ENCODE data around the gene FBXO24.

FBXO24 gene

DNA sequence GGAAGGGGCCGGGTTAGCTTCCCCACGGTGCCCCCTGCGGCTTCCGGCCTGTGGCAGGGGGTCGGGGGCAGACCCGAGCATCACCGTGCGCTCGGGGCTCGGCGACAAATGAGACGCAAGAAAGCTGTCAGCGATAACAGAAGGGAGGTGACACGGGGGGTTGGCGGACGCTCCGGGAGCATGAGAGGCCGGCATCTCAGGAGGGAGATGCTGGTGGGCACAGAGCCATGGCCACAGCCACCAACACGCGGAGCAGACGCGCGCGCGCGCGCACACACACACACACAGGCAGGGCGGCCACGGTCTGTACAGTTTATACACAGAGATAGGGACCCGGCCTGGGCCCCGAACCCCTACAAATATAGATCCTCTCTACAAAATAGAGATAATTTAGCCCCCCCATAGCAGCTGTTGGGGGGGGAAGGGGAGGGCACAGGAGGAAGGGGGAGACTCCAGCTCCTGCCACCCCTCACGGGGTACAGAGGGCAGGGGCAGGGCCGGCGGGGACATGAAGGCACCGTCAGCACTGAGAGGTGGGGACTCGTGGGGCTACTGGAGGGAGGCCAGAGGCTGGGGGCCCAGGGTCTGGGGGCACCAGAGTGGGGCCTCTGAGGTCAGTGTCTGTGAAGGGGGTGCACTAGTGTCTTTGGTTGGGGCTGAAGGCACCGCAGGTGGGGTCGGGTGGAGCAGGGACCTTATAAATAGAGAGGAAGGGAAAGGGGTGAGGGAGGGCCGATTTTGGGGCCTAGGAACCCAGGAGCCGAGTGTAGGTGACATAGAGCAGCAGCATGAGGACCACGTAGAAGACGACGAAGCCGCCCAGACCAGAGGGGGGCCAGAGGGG, 11.5 kb upstream of the FBXO24 start:
- DNase-seq, result no peak

DNA sequence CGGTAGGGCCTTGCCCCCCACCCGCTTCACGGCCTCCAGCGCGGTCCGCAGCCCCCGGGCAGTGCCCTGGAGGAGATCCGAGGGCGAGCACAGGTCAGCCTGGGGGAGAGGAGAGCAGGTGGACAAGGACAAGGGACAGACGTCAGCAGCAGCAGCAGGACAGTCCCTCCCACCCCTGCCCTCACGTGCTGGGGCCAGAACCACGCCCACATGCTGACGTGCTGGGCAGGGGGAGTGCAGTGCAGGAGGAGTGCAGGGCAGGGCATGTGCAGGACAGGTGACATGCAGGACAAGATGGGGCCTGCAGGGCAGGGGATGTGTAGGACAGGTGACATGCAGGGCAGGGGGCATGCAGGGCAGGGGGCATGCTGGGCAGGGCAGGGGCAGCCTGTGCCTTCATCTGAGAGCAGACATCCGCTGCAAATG, 10.9 kb upstream of the FBXO24 start:
- DNase-seq, result no peak

DNA sequence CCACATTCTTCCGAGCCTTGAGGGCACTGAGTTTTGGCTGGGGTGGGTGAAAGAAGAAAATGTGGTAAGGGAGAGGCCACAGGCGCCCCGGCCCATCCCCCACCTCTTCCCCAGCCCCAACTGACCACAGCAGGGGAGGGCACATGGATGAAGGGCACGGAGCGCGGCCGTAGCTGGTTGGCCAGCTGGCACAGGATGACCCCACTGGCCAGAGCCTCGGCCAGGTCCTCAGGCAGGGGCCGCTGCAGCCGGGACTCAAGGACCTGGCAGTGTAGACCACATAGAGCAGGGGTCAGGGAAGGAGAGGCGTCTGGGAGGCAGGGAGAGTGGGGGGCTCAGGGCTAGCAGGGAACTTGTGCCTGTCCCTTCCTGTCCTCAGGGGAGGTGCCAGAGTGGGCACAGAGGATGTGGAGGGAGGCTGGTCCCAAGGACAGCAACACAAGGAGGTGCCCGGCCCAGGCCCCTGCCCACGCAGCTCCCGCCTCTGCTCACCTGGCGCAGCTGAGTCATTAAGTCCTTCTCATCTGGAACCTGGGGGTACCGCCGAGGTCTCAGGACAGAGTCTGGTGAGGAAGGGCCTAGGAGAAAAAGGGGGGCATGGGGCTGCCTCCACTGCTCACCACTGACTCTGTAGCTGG, 10.3 kb upstream of the FBXO24 start:
- no peak for DNase-seq

DNA sequence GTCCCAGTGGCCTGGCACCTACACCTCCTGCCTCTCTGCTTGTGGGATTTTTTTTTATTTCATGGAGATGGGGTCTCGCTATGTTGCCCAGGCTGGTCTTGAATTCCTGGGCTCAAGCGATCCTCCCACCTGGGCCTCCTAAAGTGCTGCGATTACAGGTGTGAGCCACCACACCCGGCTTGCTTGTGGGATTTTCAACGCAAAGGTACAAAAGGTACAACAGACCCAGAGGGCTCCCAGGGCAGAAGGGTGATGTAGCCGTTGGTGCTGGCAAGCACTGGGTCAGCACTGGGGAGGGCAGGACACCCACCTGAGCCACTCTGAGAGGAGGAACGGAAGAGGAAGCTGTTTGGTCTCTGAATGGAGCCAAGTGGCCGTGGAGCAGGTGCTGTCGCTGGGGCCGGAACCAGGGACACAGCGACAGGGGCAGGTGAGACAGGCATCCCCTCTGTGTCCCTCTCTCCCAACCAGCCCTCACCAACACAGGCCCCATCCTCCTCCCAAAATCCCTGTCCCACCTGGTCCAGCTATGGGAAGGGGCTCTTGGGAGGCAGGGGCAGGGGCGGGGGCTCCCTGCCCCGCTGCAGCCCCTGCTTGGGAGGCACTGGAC, 9.6 kb upstream of the FBXO24 start:
- no peak for DNase-seq

DNA sequence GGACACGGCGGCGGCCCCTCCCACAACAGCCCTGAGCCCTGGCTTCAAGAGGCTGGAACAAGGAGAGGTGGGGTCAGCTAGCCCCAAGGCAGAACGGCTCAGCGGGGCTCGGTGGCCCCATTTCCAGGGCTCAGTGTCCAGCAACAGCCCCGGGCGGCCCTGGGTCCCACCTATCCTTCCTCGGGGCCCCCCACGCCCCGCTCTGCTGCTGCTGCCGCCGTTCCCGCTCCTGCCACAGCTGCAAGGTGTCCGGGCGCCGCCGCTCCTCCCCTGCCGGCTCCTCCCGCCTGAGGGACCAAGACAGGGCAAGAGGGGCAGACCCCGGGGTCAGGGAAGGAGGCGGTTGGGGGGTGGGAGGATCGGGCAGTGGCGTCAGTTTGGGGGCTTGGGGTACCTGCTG, 9.0 kb upstream of the FBXO24 start:
- DNase-seq, result no peak

DNA sequence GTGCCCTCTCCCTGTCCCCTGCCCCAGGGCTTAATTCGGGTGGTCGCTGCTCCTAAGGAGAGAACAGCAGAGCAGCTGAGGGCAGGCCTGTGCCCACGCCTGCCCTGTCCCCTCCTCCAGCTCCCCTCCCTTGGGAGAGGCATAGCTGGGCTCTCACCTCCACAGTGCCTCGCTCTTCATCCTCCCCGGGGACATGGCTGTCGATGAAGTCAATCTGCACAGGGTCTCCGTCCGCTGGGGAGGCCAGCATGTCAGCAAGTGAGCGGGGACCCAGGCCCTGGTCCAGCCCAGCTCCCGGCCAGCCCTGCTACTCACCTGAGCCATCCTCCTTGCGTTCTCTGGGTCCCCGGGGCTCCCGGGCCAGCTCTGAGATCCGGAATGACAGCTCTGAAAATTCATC, 8.6 kb upstream of the FBXO24 start:
- no peak for DNase-seq

DNA sequence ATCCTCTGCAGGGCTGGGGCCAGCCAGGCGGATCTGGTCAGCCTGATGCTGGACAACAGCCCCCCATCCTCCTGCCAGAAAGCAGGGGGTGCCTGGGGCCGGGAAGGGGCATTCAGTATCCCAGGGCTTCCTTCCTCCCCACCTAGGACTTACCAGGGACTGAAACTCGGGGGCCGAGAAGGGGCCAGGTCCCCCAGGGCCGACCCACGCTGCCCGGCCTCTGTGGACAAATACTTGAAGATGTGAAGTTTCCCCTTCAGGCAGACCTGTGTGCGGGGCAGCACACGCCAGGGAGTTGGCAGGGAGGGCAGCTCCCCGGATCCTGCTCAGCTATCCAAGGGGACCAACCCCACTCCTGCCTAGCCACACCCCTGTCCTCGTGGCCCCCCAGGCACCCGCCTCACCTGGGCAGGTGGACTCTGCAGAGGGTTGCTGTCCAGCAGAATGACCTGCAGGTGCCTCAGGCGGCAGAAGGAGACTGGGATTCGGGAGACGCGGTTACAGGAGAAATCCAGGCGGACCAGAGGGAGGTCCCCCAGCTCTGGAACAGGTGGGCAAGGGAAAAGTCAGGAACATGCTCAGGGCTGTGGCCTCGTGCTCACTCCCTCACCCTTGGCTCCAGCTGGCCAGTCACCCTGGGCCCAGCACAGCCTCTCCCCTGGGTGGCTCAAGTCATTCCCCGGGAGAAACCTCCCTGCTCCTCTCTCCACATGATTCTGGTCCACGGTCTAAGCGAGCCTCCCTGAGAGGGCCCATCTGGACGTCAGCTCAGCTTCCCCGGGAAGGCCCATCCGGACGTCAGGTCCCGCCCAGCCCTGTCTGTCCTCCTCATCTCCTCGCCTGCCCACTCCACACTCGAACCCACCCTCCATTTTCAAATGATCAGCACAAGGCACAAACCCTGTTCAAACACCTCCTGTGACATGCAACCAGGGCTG, 7.6 kb upstream of the FBXO24 start:
- DNase-seq, result no peak

DNA sequence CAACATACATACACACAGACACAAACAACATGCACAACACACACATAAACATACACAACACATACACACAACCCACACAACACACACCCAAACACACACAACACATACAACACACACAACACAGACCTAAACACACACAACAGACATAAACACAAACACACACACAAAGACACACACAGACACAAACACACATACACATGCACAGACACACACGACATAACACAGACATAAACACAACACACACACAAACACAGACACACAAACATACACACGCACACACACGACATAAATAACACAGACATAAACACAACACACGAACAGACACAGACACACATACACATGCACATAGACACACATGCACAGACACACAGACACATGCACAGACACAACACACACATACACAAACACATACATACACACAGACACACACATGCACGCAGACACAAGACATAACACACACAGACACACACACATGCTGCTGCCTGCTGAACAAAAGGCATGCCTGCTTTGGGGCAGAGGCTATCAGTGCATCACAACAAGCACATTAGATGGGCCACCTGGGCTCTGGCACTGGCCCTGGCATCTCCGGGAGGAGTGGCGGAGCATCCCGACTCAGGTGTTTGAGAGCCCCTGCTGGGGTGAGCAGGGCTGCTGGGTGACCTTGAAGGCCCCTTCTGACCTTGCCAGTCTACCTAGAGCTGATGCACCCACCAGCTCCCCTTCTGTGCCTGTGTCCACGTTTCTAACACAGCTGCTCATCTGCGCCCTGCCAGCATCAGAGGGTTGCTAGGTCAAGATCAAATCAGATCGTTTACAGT, 5.5 kb upstream of the FBXO24 start:
- no peak for DNase-seq

DNA sequence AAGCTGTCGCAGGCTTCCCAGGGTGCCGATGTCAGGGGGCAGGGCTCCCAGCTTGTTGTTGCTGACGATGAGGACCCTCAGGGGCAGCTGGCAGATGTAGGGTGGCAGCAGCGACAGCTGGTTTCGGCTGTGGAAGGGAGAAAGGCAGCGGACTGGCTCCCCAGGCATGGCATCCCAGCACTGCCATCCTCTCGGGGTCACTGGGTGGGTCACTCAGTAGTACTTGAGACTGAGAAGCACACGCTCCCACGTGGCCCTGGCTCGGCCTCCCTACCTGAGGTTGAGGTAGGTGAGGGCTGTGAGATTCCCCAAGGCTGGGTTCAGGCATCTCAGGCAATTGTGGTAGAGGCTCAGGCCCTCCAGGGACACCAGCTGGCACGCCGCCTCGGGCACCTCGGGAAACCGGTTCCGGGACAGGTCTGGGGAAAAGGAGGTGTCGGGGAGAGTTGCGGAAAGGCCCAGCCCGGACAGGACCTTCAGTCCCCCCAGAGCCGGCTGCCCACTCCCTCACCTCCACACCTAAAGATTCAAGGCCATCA, 4.0 kb upstream of the FBXO24 start:
- DNase-seq, result no peak

DNA sequence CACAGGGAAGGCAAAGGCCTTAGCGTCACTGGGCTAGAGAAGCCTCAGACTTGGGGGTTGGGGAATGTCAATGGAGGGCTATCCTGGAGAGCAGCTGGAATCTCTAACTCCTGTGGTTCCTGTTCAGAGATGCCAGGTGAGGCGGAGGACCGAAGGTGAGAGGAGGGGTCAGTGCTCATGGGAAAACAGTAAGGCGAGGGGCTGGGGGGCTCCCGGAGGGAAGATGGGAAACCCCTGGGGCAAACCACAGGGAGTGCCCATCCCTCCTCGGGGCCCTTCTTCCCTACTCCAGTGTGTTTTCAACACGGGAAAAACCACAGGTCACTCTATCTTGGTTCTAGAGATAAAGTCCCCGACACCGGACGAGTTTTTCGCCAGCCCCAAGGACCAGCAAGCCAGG, 3.5 kb upstream of the FBXO24 start:
- DNase-seq, result no peak

DNA sequence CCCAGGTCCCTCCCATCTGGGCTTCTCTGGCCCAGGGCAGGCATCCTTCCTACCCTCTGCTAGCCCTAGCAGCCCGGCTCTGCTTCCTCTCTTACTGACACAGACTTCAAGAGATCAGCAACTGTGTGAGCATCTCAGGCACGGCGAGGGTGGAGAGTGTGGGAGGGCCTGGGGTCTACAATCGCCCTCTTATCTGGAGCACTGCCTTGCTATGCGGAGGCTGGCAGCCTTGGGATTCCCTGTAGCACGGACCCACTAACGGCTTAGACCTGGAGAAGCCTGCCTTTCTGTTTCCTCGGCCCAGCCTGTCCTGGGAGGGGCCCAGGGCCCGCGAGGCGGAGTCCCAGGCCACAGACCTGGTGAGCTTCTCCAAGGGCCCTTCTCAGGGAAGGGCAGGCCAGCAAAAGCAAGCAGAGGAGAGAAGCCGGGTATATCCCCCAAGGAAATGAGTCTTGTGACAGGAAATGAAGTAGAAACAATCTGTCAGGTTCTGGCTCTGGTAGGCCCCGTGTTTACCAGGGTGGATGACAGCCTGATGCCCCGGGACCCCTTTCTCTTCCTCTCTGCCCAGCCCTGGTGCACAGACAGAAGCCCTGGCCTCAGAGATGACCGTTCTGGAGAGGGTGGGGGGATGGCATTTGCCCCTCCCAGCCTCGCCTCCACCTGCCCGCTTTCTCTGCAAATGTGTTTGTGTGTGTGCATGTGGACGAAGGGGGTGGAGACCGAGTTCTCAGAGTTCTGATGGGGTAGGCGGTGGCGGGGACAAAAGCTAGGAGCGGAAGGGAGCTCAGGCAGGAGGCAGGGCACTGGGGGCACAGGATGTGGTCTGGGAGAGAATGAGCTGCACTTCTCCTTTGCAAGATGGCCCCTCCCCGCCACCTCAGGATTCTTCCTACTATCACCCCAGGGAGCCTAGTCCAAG, 2.7 kb upstream of the FBXO24 start:
- peak; percentile 64 for DNase-seq

DNA sequence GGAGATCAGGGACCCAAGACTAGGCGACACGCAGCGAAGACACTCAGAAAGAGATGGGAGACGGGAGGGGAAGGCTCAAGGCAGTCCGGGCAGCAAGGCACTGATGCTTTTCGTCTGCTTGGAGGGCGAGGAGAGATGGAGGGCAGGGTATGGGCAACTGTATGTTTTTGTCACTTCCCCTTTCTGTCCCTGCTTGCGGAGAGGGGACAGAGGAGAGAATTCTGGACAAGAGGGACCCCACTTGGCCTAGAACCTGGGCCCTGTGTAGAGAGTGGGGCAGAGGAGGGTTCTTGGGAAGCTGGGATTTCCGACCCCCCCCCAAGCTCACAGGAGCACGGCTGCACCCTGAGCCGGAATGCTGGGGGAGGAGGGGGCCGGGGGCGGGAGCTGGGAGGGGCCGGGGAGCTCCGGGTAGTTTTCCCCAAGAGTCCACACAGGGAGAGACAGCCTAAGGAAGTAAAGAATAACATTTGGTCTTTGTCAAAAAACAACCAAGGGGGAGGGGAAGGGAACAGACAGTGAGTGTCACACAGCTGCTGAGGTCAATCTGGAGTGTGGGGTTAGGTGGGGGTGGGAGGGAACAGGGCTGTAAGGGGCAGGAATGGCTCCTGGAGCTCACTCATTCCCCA, 2.0 kb upstream of the FBXO24 start:
- no peak for DNase-seq

DNA sequence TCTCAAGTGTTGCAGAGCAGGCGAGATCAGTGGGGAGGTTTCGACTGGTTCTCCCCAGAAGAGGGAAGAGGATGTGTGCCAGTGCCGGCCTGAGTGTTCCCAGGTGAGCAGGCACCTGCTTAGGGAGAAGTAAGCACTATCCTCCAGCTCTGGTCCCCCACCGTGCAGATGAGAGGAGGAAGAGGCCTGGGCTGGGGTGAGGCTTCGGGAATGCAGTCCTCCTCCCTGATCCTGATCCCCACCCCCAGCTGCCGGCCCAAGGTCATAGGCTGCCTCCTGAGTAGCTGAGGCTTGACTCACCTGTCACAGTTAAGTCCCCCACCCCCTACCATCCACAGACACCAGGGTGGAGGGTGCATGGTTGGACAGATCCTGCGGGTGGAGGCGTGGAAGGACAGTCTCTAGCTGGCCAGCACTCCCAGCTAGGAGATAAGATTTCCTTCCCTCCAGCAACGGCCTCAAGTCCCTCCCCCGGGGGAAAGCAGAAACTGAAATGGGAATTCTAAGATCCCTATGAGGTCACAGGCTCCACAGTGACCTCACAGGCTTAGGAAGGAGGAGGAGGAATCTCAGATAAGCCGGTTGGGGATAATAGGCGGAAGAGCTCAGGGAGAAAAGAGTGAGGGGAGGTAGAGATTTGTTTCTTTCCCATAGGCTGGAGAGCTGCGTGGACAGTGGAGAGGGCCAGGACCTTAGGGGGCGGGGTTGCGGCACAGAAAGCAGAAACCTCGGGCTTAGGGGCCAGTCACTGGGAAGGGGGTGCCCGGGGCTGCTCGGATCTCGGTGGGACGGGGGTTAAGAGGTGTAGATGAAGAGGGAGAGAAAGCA, 1.2 kb upstream of the FBXO24 start:
- no peak for DNase-seq

DNA sequence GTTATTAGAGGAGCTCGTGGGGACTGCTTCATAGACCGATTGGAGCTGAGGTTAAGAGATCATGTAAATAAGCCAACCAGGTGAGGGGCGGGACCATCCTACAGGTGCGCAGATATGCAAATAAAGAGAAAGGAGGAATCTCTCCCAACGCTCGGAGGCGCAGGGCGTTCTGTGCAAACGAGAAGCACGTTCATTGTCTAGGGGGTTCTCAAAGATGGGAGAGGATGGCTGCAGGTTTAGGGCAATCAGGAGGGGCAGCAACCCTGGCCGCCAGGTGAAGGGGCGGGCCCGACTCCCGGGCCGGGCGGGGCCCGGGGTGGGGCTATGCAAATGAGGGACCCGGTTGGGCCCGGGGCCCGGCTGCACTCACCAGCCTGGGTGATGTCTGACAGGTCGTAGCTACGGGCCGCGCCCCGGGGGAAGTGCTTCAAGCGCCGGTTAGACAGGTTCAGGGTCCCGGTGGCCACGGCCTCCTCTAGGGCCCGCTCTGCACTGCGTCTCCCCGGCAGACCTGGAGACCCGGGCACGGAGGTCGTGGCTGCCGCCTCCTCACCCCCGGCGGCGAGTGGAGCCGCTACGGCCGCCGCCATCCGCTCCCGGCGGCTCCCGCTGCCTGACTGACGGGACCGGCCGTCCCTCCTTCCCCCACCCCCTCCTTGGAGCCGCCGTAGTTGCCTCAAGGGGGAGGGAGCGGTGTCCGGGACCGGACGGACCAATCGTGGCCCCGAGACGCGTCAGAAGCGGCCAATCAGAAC, 440 bp upstream of the FBXO24 start, which contains the start of gene LRCH4:
LRCH4 (minus strand) TSS at position 619 of the 755 bp plus-strand sequence; CDS start at position 590, 29 bp downstream.
- DNase-seq, result peak; percentile 39

DNA sequence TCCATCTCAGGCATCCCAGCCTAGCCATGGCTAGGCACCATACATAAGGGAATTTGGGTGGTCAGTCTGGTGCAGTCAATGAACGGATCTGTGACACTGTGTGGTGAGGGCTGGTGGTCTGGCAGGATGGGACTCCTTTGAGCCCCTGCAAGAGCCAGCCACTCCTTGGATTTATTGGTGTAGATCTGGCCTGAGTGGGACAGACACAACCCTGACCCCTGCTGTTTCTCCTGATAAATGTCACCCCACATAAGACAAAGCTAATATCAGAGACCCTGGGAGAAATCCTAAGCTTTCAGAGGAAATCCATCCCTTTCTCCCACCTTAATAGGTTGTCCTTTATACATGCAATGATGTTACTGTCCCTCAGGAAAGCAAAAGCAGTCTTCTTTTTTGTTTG, 2.3 kb downstream of the FBXO24 start:
- DNase-seq, result peak; percentile 24

DNA sequence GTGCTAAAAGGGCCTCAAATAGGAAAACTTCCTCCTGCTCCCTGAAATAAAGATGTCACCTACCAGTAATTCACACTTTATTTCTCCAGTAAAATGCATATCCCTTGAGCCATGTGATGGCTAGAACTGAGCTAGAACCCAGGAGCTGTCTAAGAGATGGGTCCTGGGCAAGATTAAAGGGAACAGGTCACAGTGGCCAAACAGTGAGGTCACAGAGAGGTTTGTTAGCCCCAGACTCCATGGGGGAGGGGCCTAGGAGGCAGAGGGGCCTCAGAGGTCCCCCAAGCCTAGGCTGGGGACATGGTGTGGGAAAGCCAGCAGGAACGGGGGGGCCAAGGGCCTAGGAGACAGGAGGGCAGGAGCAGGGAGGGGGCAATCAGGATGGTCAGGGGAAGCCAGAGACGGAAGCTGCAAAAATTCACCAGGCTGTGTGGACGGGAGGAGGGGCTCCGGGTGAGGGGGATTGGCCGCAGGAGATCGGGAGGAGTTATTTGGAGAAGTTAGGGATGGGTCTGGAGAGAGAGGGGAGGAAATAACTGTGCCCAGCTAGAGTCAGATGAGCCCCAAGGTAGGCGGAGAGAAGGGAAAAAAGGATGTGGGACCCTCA, 3.3 kb downstream of the FBXO24 start:
- DNase-seq, result no peak

DNA sequence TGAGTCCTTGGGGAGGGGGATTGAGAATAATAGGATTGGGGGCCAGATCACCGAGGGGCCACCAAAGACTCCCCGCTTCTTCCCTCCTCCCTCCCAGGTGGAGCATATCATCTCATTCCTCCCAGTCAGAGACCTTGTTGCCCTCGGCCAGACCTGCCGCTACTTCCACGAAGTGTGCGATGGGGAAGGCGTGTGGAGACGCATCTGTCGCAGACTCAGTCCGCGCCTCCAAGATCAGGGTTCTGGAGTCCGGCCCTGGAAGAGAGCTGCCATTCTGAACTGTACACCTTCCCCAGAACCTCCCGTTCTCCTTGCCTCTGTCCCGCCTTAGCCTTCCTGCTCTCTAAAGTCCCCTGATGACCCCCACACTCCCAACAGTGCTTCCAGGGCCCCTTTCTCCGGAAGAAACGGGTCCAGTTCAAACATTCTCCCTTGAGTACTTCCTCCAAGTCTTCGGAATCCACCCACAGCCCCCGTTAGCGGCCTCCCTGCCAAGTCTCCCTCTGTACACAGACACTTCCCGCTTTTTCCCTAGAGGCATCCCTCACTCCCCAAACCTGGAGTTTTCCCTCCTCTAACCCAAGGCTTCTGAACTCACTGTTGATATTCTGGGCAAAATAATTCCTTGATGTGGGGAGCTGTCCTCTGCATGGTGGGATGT, 4.1 kb downstream of the FBXO24 start:
- DNase-seq, result no peak

Measured in CD4-positive, alpha-beta T cell treated with Interleukin-4 for 4 hours (primary cell).